K562 (cell line): Measurements from ENCODE around the gene SEC24C. TPM values are rescaled to one million over a fixed set of nuclear protein-coding genes. Genes with fewer than 3 reads are reported as not detected.

Experiments used
- ARHGAP35 ChIP-seq: fragments of 450-650 bp; IDR thresholded peaks from 2 replicates; pipeline ENCODE4 v1.6.1; 2018; ENCODE audit not compliant: partially characterized antibody
- DNMT1 ChIP-seq: fragments of 450-650 bp; IDR thresholded peaks from 2 replicates; pipeline ENCODE4 v1.6.1; 2016; ENCODE audit warnings: antibody characterized with exemption, mild to moderate bottlenecking
- EGR1 ChIP-seq: fragments of 450-650 bp; conservative IDR thresholded peaks from 2 replicates; pipeline ENCODE4 v1.6.1; 2017; ENCODE audit warnings: mild to moderate bottlenecking
- ETS1 ChIP-seq: conservative IDR thresholded peaks from 2 replicates; pipeline ENCODE4 v1.6.1; 2011; ENCODE audit warnings: low read depth, mild to moderate bottlenecking, low read length; ENCODE audit not compliant: control insufficient read depth
- FOXK2 ChIP-seq, 2 experiments: fragments of 450-650 bp; IDR thresholded peaks in 1 of 2; conservative IDR thresholded peaks in 1 of 2; 2 replicates each; pipeline ENCODE4 v1.6.1; 2016; ENCODE audit warnings: low read depth in 2 of 2, mild to moderate bottlenecking in 1 of 2
- GABPB2 ChIP-seq: fragments of 250-450 bp; sonication (Bioruptor Pico); conservative IDR thresholded peaks from 2 replicates; pipeline ENCODE4 v1.5.1; 2021; ENCODE audit warnings: mild to moderate bottlenecking
- HIVEP1 ChIP-seq: fragments of 250-450 bp; sonication (Bioruptor Pico); IDR thresholded peaks from 2 replicates; pipeline ENCODE4 v1.4.0; 2020; ENCODE audit warnings: mild to moderate bottlenecking
- HMG20A ChIP-seq: fragments of 450-650 bp; formaldehyde crosslinking; conservative IDR thresholded peaks from 2 replicates; pipeline ENCODE4 v1.4.0; 2020; ENCODE audit warnings: mild to moderate bottlenecking, mixed read lengths
- MAFG ChIP-seq: fragments of 450-650 bp; conservative IDR thresholded peaks from 2 replicates; pipeline ENCODE4 v1.6.1; 2016; ENCODE audit warnings: missing genetic modification characterization, missing compliant biosample characterization
- MED1 ChIP-seq: sonication (generic); formaldehyde crosslinking; IDR thresholded peaks from 2 replicates; pipeline ENCODE4 v1.8.1; 2023; ENCODE audit warnings: missing genetic modification reagents, borderline replicate concordance
- MXD1 ChIP-seq: fragments of 250-450 bp; sonication (Bioruptor Pico); IDR thresholded peaks from 2 replicates; pipeline ENCODE4 v1.8.0; 2021; ENCODE audit warnings: borderline replicate concordance, mild to moderate bottlenecking, moderate library complexity; ENCODE audit not compliant: poor library complexity, severe bottlenecking
- NKRF ChIP-seq: fragments of 450-650 bp; IDR thresholded peaks from 2 replicates; pipeline ENCODE4 v1.6.1; 2016; ENCODE audit warnings: borderline replicate concordance
- SP1 ChIP-seq: sonication (generic); formaldehyde crosslinking; IDR thresholded peaks from 2 replicates; pipeline ENCODE4 v1.8.1; 2022; ENCODE audit warnings: mild to moderate bottlenecking, missing genetic modification reagents
- TFE3 ChIP-seq: fragments of 450-650 bp; formaldehyde crosslinking; IDR thresholded peaks from 2 replicates; pipeline ENCODE4 v1.4.0; 2020; ENCODE audit warnings: mild to moderate bottlenecking, mixed read lengths
- ZBTB33 ChIP-seq: sonication (generic); formaldehyde crosslinking; IDR thresholded peaks from 2 replicates; pipeline ENCODE4 v1.8.1; 2023; ENCODE audit warnings: mild to moderate bottlenecking, missing genetic modification reagents
- ZNF280B ChIP-seq: fragments of 250-450 bp; sonication (Bioruptor Pico); IDR thresholded peaks from 2 replicates; pipeline ENCODE4 v1.5.1; 2021; ENCODE audit warnings: mild to moderate bottlenecking
- ZNF551 ChIP-seq: fragments of 250-450 bp; sonication (Bioruptor Pico); IDR thresholded peaks from 2 replicates; pipeline ENCODE4 v1.5.0; 2021; ENCODE audit warnings: mild to moderate bottlenecking, moderate library complexity
- ZNF780A ChIP-seq: fragments of 250-450 bp; sonication (Bioruptor Pico); IDR thresholded peaks from 2 replicates; pipeline ENCODE4 v1.5.0; 2021; ENCODE audit warnings: mild to moderate bottlenecking
- polyA plus RNA-seq, 8 experiments: library from polyadenylated mRNA; depleted of rRNA in 4 of 8; stranded (reverse) in 5 of 8; unstranded in 3 of 8; fragments of >200 nt; fragmentation: Nextera tagmentation in 2 of 8; fragmentation: Illumina TruSeq in 1 of 8; extraction: Ambion mirVana in 2 of 8; extraction: Trizol in 1 of 8; gene quantifications; 2 replicates each; pipeline versions ENCODE4 v1.2.1 to v1.2.3, GENCODE V29; 2011 to 2014; ENCODE audit warnings: inconsistent platforms in 1 of 8, missing spikeins in 1 of 8
- total RNA-seq, 7 experiments: library from RNA; depleted of rRNA in 6 of 7; stranded (reverse); fragments of >200 nt in 6 of 7; fragmentation: Illumina TruSeq in 2 of 7; extraction: Trizol in 2 of 7; gene quantifications; 2 replicates each; pipeline versions ENCODE4 v1.2.1 to v1.2.3, GENCODE V29; 2011 to 2021; ENCODE audit warnings: low replicate concordance in 1 of 7

SEC24C gene
- total and polyA plus RNA-seq, 9 of the 15 experiments (the other 6 are each of a cell fraction or from before 2014, with no cell fraction given) = 19.0 to 115 (median 70.5) TPM

- no peak for TF ChIP-seq GABPB2 (CRISPR knock-in tag)
- TF ChIP-seq ZNF780A (CRISPR knock-in tag) = no peak
- TF ChIP-seq MED1 (CRISPR knock-in tag) = no peak
- TF ChIP-seq HIVEP1 (CRISPR knock-in tag) = no peak
- peak; percentile 48; the same call in 1 of the 2 replicates for TF ChIP-seq EGR1
- TF ChIP-seq ARHGAP35 = no peak
- 0 out of 2 replicates have a peak, but pooled peaks have one; percentile 28 for TF ChIP-seq ZBTB33 (CRISPR knock-in tag)
- TF ChIP-seq SP1 (CRISPR knock-in tag) = peak; percentile 69; the same call in 1 of the 2 replicates
- TF ChIP-seq MXD1 (CRISPR knock-in tag) = no peak
- no peak for TF ChIP-seq TFE3
- TF ChIP-seq HMG20A (CRISPR knock-in tag) = no peak
- peak; percentile 55; the same call in 1 of the 2 replicates for TF ChIP-seq ETS1
- no peak for TF ChIP-seq ZNF551 (CRISPR knock-in tag)
- TF ChIP-seq MAFG (tag) = no peak
- no peak for TF ChIP-seq ZNF280B (CRISPR knock-in tag)
- TF ChIP-seq FOXK2 (conservative IDR thresholded peaks at IDR 0.05 in 1 of 2, IDR thresholded peaks at IDR 0.05 in 1 of 2; ENCODE audit: low read depth in 2 of 2) = peak in 1 of 2 experiments; percentile 42; a peak in 1 of 4 replicates
- peak; percentile 84 for TF ChIP-seq NKRF
- TF ChIP-seq DNMT1 = no peak
Measured at GRCh38 chr10:73781879-73782748, 37.9 kb downstream of the SEC24C start, which contains the start of gene CHCHD1 (continued).
